ENCODE results near the gene STAT6.

Gene STAT6

GRCh38 chr12:57111031-57111734, at the start of gene STAT6:
TSS of gene STAT6 (minus strand) at chr12:57111362. CDS start at chr12:57108278, 3,084 bp downstream.
- DNase-seq, result peak; percentile 79 to 82

GRCh38 chr12:57160741-57161140, 49.6 kb upstream of the STAT6 start:
- no peak for DNase-seq

GRCh38 chr12:57160040-57160439, 48.9 kb upstream of the STAT6 start:
- DNase-seq, result no peak

GRCh38 chr12:57159311-57159710, 48.1 kb upstream of the STAT6 start:
- no peak for DNase-seq

GRCh38 chr12:57158665-57159064, 47.5 kb upstream of the STAT6 start:
- no peak for DNase-seq

GRCh38 chr12:57158186-57158585, 47.0 kb upstream of the STAT6 start:
- DNase-seq, result no peak

- no peak for DNase-seq
Measured at GRCh38 chr12:57157588-57158173, 46.5 kb upstream of the STAT6 start.

GRCh38 chr12:57156701-57157403, 45.7 kb upstream of the STAT6 start:
- DNase-seq, result no peak

GRCh38 chr12:57154804-57155434, 43.8 kb upstream of the STAT6 start:
- no peak for DNase-seq

GRCh38 chr12:57154076-57154475, 42.9 kb upstream of the STAT6 start:
- DNase-seq, result no peak

GRCh38 chr12:57153415-57153997, 42.3 kb upstream of the STAT6 start:
- no peak for DNase-seq

- DNase-seq, result no peak
Measured at GRCh38 chr12:57152639-57153038, 41.5 kb upstream of the STAT6 start.

- no peak for DNase-seq
Measured at GRCh38 chr12:57151741-57152630, 40.8 kb upstream of the STAT6 start.

- DNase-seq, result no peak
Measured at GRCh38 chr12:57150400-57151000, 39.3 kb upstream of the STAT6 start.

- no peak for DNase-seq
Measured at GRCh38 chr12:57149245-57149900, 38.2 kb upstream of the STAT6 start.

GRCh38 chr12:57148469-57149244, 37.5 kb upstream of the STAT6 start:
- no peak for DNase-seq

GRCh38 chr12:57146961-57147944, 36.1 kb upstream of the STAT6 start, which contains the start of gene LRP1-AS:
TSS of gene LRP1-AS (minus strand) at chr12:57147619.
- DNase-seq, result no peak

- DNase-seq, result no peak
Measured at GRCh38 chr12:57146092-57146491, 34.9 kb upstream of the STAT6 start.

GRCh38 chr12:57145460-57146059, 34.4 kb upstream of the STAT6 start:
- DNase-seq, result no peak
